GM12864 (cell line): Measurements from ENCODE around the gene ZNF708.
A peak's percentile ranks its signal among the peaks of the same experiment; 100 is the strongest.

Experiments
- DNase-seq: peaks from one replicate; pipeline ENCODE4 v3.0.0-alpha.2; 2011; ENCODE audit warnings: low read depth
- H3K4me3 ChIP-seq: 2 replicates; pipeline ENCODE4 v1.5.1; 2011; ENCODE audit warnings: mild to moderate bottlenecking, low read depth, low read length, control low read depth
- CTCF ChIP-seq: IDR thresholded peaks from 2 replicates; pipeline ENCODE4 v1.5.1; 2011; ENCODE audit warnings: low read depth, mild to moderate bottlenecking, moderate library complexity, low read length, control low read depth, inconsistent platforms; ENCODE audit errors: missing control alignments

The ZNF708 gene

GRCh38 chr19:21256722-21257121 lies 72.5 kb downstream of the ZNF708 start:
- DNase-seq = no peak
- H3K4me3 ChIP-seq = no peak overlapping the region
- peak; percentile 13 for TF ChIP-seq CTCF
